Hindlimb muscle (tissue), 1 donor: ENCODE measurements around the gene HDAC8. TPM values are rescaled to one million over a fixed set of nuclear protein-coding genes. Genes with fewer than 3 reads are reported as not detected.

ENCODE experiments used
- DNase-seq: peaks from one replicate; pipeline ENCODE4 v3.0.0-alpha.2; 2013
- polyA plus RNA-seq: library from polyadenylated mRNA; unstranded; fragments of 120-200 nt; gene quantifications from one replicate; pipeline ENCODE4 v1.2.1, GENCODE V29; 2013; ENCODE audit not compliant: insufficient read length

The HDAC8 gene
- polyA plus RNA-seq, 1 donor = 19.1 TPM

DNA sequence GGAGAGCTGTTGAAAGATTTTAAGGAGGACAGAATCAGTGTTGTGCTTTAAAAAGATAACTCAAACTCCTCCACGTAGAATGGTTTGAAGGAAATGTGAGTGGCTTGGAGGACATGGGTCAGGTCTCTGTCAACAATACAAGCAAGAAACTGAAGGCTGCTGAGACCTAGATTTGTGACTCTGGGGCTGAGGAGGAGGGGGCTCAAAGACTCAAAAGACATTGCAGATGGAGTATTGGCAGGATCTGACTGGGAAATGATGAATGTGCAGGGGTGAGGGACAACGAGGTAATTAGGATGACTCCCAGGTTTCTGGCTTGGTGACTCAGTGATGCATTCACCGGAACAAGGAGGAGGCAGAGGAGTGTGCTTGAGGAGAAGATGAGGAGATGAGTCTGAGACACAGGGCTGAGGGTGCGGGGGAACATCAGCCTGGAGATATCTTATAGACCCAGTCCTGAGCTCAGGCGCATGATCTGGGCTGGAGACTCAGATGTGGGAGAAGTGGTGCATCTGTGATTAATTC, 292.3 kb downstream of the HDAC8 start:
- no peak for DNase-seq

Other genes with a start within 250 kb of the HDAC8 start
- 3.2 TPM for gene PHKA1, start 141.5 kb upstream of the HDAC8 start, polyA plus RNA-seq
- 0.75 TPM for gene DMRTC1B, start 204.0 kb upstream of the HDAC8 start, polyA plus RNA-seq
- gene FAM236B, start 209.8 kb upstream of the HDAC8 start, polyA plus RNA-seq = not detected
- gene FAM236D, start 235.4 kb upstream of the HDAC8 start, polyA plus RNA-seq = not detected